ENCODE results near the gene CPNE2. TPM values are rescaled to one million over a fixed set of nuclear protein-coding genes. Genes with fewer than 3 reads are reported as not detected.
A peak's percentile ranks its signal among the peaks of the same experiment; 100 is the strongest.
"Not testable (repeated sequence)": the region's sequence is repeated elsewhere in the genome, so short reads cannot be mapped to it uniquely, and the experiment has no call there.

Gene CPNE2
- total RNA-seq, 1 experiment from 2014 or later, result 14.5 TPM

DNA sequence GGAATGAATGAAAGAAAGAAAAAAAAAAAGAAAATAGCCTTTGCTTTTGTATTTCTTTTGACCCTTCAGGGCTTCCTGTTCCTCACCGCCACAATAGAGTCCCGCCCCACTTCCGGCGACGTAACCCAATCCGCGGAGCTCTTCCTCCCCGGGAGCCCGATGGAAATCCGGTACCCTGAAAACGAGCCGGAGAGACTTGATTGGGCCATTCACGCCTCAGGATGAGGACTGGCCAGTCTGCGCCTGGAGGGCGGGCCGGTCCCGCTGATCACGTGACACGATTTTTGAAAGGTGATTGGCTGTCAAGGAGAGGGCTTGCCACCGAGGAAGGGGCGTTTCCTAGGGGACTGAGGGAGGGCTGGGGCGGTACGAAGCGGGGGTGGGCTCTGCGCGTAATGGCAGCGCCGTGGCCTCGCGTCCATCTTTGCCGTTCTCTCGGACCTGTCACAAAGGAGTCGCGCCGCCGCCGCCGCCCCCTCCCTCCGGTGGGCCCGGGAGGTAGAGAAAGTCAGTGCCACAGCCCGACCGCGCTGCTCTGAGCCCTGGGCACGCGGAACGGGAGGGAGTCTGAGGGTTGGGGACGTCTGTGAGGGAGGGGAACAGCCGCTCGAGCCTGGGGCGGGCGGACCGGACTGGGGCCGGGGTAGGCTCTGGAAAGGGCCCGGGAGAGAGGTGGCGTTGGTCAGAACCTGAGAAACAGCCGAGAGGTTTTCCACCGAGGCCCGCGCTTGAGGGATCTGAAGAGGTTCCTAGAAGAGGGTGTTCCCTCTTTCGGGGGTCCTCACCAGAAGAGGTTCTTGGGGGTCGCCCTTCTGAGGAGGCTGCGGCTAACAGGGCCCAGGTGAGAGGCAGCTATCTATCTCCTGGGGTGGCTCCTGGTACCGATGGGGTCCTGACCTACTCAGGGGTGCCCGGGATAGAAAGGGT lies 93.8 kb downstream of the CPNE2 start, which contains the start of the genes PSME3IP1 and RSPRY1:
TSS of gene PSME3IP1 (minus strand) at position 95 of the 927 bp plus-strand sequence. CDS start 12,185 bp downstream, outside the sequence.
TSS of gene RSPRY1 (plus strand) at position 385 of the 927 bp plus-strand sequence. CDS start 18,330 bp downstream, outside the sequence.
- peak within 1 kb of the TSS; percentile 93 for H3K4me3 Mint-ChIP-seq (ENCODE audit: low read depth, unreplicated experiment)
- intact Hi-C loops (cut with micrococcal nuclease; ENCODE audit: unreplicated experiment), result loop anchor here (2.0 to 10.0 kb wide), 2 partner anchors 97 to 229 kb away; no protein-coding TSS in a partner anchor
- H3K9me3 Mint-ChIP-seq (ENCODE audit: low read depth, unreplicated experiment), result no peaks in the 10 kb centered on the region
- TF ChIP-seq, protein P1, sequence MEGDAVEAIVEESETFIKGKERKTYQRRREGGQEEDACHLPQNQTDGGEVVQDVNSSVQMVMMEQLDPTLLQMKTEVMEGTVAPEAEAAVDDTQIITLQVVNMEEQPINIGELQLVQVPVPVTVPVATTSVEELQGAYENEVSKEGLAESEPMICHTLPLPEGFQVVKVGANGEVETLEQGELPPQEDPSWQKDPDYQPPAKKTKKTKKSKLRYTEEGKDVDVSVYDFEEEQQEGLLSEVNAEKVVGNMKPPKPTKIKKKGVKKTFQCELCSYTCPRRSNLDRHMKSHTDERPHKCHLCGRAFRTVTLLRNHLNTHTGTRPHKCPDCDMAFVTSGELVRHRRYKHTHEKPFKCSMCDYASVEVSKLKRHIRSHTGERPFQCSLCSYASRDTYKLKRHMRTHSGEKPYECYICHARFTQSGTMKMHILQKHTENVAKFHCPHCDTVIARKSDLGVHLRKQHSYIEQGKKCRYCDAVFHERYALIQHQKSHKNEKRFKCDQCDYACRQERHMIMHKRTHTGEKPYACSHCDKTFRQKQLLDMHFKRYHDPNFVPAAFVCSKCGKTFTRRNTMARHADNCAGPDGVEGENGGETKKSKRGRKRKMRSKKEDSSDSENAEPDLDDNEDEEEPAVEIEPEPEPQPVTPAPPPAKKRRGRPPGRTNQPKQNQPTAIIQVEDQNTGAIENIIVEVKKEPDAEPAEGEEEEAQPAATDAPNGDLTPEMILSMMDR (IDR thresholded peaks at IDR 0.05; ENCODE audit: unreplicated experiment), result no peak
- peaks cover 37% of the 10 kb centered on the region for H3K36me3 Mint-ChIP-seq (ENCODE audit: insufficient read depth, unreplicated experiment)
- peak; percentile 99 for DNase-seq
- no peaks in the 10 kb centered on the region for H3K27me3 Mint-ChIP-seq (ENCODE audit: unreplicated experiment)
- peaks cover 23% of the 10 kb centered on the region for H3K4me1 Mint-ChIP-seq (ENCODE audit: low read depth, unreplicated experiment)
- BruUV-seq (replicated peaks), result no TSS peak
- CTCF ChIA-PET, result interaction anchor here (0.6 to 1.4 kb wide), 11 partner anchors 8 to 279 kb away, joined by 3 to 9 read pairs (median 4); partner anchors contain the start of genes ARL2BP and CPNE2
- peak within 1 kb of the TSS; percentile 87 for H3K27ac Mint-ChIP-seq (ENCODE audit: unreplicated experiment)

DNA sequence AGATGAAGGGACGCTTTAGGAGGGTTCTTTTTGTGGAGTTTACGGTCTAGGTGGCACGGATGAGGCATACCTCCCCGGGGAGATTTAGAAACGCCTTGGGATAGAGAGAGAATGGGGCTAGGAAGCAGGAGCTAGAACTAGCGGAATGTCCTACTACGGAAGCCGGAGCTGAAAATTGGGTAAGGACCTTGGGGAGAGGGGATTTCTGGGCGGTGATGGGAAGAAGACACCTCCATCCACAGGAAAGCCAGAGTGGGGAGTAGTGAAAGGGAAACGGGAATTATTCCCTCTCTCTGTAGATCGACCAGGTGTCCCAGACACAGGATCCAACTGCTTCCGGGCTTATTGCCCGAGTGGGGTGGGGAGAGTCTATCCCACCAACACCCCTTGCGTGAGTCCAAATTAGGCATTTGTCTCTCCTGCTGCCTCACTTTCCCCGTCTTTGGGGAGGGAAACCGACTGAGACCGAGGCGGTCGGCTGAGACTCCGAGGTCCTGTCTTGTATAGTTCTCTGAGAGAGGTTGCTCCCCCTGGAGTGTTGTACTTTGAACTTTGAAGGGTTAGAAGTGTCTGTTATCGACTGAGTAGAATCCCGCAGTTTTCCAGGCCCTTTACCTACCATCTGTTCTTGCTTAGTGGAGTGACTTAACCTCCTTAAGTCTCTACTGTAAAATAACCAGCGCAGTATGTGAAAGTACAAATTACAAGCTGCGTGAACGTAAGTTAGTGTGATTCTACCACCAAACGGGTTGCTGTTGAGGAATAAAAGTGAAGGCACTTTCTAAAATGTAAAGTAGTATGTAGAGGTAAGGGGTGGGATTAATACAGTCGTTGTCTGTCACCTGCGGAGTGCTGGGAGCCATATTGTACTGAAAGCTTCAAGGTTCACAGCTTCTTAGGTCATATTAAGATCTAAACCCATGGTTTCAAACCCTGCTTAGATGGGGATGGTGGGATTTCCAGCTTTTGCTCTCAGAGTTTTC lies 94.8 kb downstream of the CPNE2 start:
- no peaks in the 10 kb centered on the region for H3K27me3 Mint-ChIP-seq (ENCODE audit: unreplicated experiment)
- TF ChIP-seq, protein P1 (IDR thresholded peaks at IDR 0.05; ENCODE audit: unreplicated experiment), result no peak
- intact Hi-C loops (cut with micrococcal nuclease; ENCODE audit: unreplicated experiment), result loop anchor here (2.0 to 10.0 kb wide), 2 partner anchors 96 to 228 kb away; no protein-coding TSS in a partner anchor
- H3K4me3 Mint-ChIP-seq (ENCODE audit: low read depth, unreplicated experiment), result peak overlapping the region; percentile 93
- H3K36me3 Mint-ChIP-seq (ENCODE audit: insufficient read depth, unreplicated experiment), result peaks cover 37% of the 10 kb centered on the region
- H3K9me3 Mint-ChIP-seq (ENCODE audit: low read depth, unreplicated experiment), result no peaks in the 10 kb centered on the region
- CTCF ChIA-PET, result interaction anchor here (0.6 kb wide), 2 partner anchors 61 to 367 kb away, joined by 3 to 4 read pairs; no protein-coding TSS in a partner anchor
- DNase-seq, result peak; percentile 20
- peak overlapping the region; percentile 87 for H3K27ac Mint-ChIP-seq (ENCODE audit: unreplicated experiment)
- H3K4me1 Mint-ChIP-seq (ENCODE audit: low read depth, unreplicated experiment), result peaks cover 26% of the 10 kb centered on the region
- BruUV-seq (replicated peaks), result no TSS peak

DNA sequence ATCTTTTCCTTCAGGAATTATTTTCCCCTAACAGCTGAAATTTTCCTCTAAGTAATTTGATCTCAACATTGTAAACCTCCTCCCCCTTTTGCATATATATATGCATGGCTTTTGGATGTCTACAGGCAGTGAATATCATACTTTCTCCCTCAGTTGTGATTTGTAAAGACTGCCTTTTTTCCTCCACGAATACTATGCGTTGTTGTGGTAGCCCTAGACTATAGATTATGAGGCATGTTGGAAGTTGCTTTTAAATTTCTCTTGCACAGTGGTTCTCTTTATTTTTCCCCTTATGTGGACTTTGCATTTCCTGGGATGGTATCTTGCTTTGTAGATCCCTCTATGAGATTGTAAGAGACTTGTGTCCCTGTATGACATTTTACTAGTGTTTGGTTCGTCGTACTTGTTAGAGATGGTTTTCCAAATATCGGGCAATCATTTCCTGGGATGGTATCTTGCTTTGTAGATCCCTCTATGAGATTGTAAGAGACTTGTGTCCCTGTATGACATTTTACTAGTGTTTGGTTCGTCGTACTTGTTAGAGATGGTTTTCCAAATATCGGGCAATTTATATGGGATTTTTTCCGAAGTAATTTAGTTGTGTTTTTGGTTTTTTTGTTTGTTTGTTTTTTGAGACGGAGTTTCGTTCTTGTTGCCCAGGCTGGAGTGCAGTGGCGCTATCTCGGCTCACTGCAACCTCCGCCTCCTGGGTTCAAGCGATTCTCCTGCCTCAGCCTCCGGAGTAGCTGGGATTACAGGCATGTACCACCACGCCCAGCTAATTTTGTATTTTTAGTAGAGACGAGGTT lies 95.7 kb downstream of the CPNE2 start:
- Mint-ChIP-seq H3K27ac (ENCODE audit: unreplicated experiment) (peak overlapping the region; percentile 87), H3K4me3 (ENCODE audit: low read depth, unreplicated experiment) (peak overlapping the region; percentile 93), H3K36me3 (ENCODE audit: insufficient read depth, unreplicated experiment) (peaks cover 43% of the 10 kb centered on the region), H3K4me1 (ENCODE audit: low read depth, unreplicated experiment) (peaks cover 31% of the 10 kb centered on the region)
- BruUV-seq (replicated peaks), result TSS peak; percentile 19
- not testable (repeated sequence) for H3K9me3 Mint-ChIP-seq (ENCODE audit: low read depth, unreplicated experiment); H3K27me3 Mint-ChIP-seq (ENCODE audit: unreplicated experiment); DNase-seq
- intact Hi-C loops (cut with micrococcal nuclease; ENCODE audit: unreplicated experiment), result loop anchor here (2.0 to 10.0 kb wide), 2 partner anchors 95 to 227 kb away; no protein-coding TSS in a partner anchor
- CTCF ChIA-PET, result interaction anchor here (0.6 kb wide), 1 partner anchor 60 kb away, joined by 4 read pairs; no protein-coding TSS in a partner anchor

DNA sequence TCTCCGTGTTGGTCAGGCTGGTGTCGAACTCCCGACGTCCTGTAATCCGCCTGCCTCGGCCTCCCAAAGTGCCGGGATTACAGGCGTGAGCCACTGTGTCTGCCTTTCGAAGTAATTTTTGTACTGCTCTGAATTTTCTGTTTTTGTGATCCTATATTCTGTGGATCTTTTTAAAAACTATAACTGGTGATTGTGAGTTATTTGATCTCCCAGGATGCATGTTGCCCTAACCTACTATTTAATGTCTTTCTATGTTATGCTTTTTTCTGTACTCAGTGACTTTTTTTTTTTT lies 96.3 kb downstream of the CPNE2 start:
- H3K27ac Mint-ChIP-seq (ENCODE audit: unreplicated experiment), result peak overlapping the region; percentile 87
- intact Hi-C loops (cut with micrococcal nuclease; ENCODE audit: unreplicated experiment), result loop anchor here (10.0 kb wide), 1 partner anchor 226 kb away; no protein-coding TSS in a partner anchor
- peaks cover 35% of the 10 kb centered on the region for H3K4me1 Mint-ChIP-seq (ENCODE audit: low read depth, unreplicated experiment)
- TF ChIP-seq, protein P1 (IDR thresholded peaks at IDR 0.05; ENCODE audit: unreplicated experiment), result no peak
- H3K27me3 Mint-ChIP-seq (ENCODE audit: unreplicated experiment), result no peaks in the 10 kb centered on the region
- peaks cover 43% of the 10 kb centered on the region for H3K36me3 Mint-ChIP-seq (ENCODE audit: insufficient read depth, unreplicated experiment)
- BruUV-seq (replicated peaks), result no TSS peak
- CTCF ChIA-PET, result no interaction called here
- H3K4me3 Mint-ChIP-seq (ENCODE audit: low read depth, unreplicated experiment), result peak overlapping the region; percentile 93
- no peaks in the 10 kb centered on the region for H3K9me3 Mint-ChIP-seq (ENCODE audit: low read depth, unreplicated experiment)
- DNase-seq, result no peak

DNA sequence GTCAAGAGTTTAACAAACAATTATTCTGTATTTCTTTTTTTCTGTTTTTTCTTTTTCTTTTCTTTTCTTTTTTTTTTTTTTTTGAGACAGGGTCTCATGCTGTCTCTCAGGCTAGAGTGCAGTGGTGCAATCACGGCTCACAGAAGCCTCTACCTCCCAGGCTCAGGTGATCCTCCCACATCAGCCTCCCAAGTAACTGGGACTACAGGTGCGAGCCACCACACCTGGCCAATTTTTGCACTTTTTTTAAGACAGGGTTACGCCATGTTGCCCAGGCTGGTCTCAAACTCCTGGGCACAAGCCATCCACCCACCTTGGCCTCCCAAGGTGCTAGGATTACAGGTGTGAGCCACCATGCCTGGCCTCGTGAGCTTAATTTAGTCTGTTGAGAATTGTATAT lies 97.1 kb downstream of the CPNE2 start:
- H3K27me3 Mint-ChIP-seq (ENCODE audit: unreplicated experiment); H3K27ac Mint-ChIP-seq (ENCODE audit: unreplicated experiment); CTCF ChIA-PET; BruUV-seq (replicated peaks); H3K4me3 Mint-ChIP-seq (ENCODE audit: low read depth, unreplicated experiment); DNase-seq; H3K9me3 Mint-ChIP-seq (ENCODE audit: low read depth, unreplicated experiment): not testable (repeated sequence)
- intact Hi-C loops (cut with micrococcal nuclease; ENCODE audit: unreplicated experiment), result loop anchor here (10.0 kb wide), 1 partner anchor 225 kb away; no protein-coding TSS in a partner anchor
- Mint-ChIP-seq H3K36me3 (ENCODE audit: insufficient read depth, unreplicated experiment) (peaks cover 45% of the 10 kb centered on the region), H3K4me1 (ENCODE audit: low read depth, unreplicated experiment) (peaks cover 35% of the 10 kb centered on the region)
